GM10266 (cell line): ENCODE data around the gene GRIK2.
"Not testable (repeated sequence)": the region's sequence is repeated elsewhere in the genome, so short reads cannot be mapped to it uniquely, and the experiment has no call there.

Source experiments
- DNase-seq: peaks from one replicate; pipeline ENCODE4 v3.0.0; 2012; ENCODE audit errors: extremely low spot score
- TF ChIP-seq, protein P1 (sequence below): IDR thresholded peaks from 2 replicates; pipeline ENCODE4 v1.5.1; 2012; ENCODE audit warnings: mild to moderate bottlenecking, low read depth; ENCODE audit not compliant: control insufficient read depth, insufficient read depth; ENCODE audit errors: missing control alignments

Gene GRIK2

DNA sequence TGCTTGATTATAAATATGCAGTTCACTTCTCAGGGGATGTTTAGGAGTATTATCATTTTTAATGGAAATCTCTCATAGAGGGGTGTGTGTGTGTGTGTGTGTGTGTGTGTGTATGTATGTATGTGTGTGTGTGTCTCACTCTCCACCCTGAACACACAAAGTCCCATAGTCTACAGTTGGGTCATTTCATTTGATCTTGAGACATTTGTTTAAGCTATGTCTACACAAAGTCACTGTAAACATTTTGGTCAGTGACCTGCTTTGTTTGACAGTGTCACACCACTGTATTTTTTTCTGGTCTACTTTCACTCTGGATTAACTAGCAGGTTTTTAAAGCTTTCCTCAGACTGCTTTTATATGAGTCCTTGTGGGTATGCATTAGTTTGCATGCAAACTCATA lies 215.2 kb downstream of the GRIK2 start:
- DNase-seq = no peak
- TF ChIP-seq, protein P1, sequence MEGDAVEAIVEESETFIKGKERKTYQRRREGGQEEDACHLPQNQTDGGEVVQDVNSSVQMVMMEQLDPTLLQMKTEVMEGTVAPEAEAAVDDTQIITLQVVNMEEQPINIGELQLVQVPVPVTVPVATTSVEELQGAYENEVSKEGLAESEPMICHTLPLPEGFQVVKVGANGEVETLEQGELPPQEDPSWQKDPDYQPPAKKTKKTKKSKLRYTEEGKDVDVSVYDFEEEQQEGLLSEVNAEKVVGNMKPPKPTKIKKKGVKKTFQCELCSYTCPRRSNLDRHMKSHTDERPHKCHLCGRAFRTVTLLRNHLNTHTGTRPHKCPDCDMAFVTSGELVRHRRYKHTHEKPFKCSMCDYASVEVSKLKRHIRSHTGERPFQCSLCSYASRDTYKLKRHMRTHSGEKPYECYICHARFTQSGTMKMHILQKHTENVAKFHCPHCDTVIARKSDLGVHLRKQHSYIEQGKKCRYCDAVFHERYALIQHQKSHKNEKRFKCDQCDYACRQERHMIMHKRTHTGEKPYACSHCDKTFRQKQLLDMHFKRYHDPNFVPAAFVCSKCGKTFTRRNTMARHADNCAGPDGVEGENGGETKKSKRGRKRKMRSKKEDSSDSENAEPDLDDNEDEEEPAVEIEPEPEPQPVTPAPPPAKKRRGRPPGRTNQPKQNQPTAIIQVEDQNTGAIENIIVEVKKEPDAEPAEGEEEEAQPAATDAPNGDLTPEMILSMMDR = no peak

DNA sequence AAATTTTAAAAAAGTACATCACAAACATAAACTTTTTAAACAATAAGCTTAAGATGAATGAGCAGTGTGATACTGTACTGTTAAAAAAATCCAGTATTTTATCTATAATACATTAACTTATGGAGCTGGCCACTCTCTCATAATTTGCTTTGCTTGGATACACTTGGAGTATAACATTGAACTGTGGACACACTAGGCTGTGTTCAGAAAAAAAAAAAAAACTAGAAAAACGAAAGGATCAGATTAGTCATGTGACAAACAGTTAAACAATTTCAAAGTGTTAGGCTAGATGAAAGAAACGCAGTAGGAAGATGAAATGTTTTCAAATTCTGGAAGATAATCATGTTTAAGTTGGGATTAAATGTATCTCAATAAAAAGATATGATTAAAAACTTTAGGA lies 220.0 kb downstream of the GRIK2 start:
- no peak for DNase-seq
- TF ChIP-seq, protein P1 = no peak

DNA sequence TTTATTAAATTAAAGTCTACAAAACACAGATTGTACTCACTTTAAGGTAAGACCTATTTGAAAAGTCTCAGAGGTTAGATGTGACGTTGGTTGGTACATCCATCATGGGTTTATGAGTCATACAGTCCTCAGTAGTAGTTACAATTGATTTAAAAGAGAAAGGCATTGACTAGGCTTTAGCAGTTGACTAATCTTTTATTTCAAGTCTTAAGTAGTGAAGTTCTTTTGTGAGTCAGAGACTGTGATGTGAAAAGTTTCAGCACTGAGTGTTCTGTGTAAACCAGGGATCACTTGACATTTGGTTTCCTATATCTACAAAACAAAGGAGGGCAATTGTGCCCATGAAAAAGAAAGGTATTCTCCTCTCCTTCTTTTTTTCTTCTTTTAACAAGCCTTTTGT lies 221.3 kb downstream of the GRIK2 start:
- no peak for DNase-seq
- TF ChIP-seq, protein P1 = no peak

DNA sequence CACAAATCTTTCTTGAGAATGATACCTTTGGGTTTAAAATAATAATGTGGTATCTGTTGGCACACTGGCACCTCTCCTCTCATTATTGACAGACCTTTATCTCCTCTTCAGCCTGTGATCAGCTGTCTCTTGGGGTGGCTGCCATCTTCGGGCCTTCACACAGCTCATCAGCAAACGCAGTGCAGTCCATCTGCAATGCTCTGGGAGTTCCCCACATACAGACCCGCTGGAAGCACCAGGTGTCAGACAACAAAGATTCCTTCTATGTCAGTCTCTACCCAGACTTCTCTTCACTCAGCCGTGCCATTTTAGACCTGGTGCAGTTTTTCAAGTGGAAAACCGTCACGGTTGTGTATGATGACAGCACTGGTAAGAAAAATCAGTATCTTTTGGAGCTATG lies 232.8 kb downstream of the GRIK2 start:
- DNase-seq = no peak
- TF ChIP-seq, protein P1 = no peak

DNA sequence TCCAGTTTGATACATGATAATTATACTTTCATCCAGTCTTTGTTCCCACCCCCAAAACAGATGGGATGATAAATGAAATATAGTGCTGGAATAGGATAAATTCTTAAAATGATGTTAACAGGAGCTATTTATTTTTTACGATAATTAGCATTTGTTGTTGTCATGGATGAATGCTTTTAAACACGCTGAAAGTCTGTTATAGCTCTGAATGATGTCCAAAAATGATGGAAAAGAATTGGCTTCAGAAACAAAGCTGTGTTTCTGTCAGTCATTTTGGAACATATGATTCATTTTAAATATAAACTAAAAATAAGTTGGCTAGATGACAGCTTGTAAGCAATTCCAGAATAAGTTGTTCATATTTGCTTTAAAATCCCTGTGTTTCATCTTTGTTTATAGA lies 237.4 kb downstream of the GRIK2 start:
- no peak for DNase-seq
- TF ChIP-seq, protein P1 = no peak

DNA sequence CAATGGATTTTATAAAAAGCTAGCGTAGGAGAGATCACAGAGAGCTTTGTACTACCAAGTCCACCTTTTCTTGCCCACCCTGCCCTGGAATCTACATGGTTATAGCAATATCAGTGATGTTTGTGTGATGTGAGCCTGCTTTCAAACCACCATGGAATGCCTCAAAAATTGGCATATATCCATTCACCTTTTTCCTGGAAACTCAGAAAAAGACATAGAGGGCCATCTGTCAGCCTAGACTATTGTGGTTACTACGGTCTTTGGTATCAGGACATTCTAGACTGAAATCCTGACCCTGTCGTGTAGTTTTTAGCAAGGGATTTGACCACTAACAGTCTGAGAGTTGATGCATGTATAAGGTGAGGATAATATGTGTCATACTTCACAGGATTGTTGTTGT lies 239.6 kb downstream of the GRIK2 start:
- no peak for DNase-seq
- TF ChIP-seq, protein P1 = no peak

DNA sequence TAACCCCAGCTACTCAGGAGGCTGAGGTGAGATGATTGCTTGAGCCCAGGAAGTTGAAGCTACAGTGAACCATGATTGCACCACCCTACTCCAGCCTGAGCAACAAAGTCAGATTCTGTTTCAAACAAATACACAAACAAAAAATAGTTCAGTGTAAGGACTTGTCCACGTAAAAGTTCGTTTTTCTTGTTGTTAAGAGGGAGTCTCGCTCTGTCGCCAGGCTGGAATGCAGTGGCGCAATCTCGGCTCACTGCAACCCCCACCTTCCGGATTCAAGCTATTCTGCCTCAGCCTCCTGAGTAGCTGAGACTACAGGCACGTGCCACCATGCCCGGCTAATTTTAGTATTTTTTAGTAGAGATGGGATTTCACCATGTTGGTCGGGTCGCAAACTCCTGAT lies 245.4 kb downstream of the GRIK2 start:
- not testable (repeated sequence) for DNase-seq

DNA sequence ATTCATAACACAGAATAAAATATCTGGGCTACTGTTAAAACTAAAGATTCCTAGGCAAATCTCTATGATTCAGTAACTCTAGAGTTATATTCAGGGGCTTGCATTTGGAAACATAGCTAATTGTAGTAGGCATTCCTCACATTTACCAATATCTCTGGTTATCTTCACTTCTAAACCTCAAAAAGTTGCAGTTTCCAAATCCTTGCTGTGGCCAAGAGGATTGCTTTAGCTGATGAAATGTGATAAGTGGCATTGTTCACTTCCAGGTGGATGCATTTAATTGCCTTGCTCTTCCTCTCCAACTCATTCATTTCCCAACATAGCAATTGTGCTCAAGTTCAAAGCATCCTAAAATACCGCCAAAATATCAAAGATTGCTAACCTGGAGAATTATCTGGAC lies 246.6 kb downstream of the GRIK2 start:
- DNase-seq = no peak

More for the DNA sequence above, 246.6 kb downstream of the GRIK2 start:
- TF ChIP-seq, protein P1 = no peak
